ENCODE measurements around the gene KDELR3. TPM values are rescaled to one million over a fixed set of nuclear protein-coding genes. Genes with fewer than 3 reads are reported as not detected.

The KDELR3 gene
- 109 and 130 TPM in 2 replicates for total RNA-seq

DNA sequence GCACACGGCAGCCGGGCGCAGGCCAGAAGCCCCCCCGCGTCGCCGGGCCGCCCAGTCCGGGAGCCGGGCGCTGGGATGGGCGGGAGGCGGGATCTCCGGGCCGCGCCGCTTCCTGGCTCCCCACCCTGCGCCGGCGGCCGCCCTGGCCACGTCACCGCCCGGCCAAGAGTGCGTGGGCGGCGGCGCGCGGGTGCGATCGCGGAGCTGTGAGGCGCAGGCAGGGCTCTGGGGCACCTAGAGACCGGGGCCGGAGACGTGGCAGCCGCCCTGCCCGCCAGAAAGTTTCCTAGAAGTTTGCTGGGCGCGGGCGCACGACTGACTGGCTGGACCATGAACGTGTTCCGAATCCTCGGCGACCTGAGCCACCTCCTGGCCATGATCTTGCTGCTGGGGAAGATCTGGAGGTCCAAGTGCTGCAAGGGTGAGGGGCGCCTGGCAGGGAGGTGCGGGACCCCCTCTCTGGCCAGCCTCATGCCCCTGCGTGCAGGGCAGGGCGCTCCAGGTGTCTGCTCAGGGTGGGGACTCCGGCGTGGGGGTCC lies at the start of gene KDELR3:
Gene KDELR3, plus strand, starts transcription at position 193 of the 539 bp plus-strand sequence. Its CDS starts 138 bp downstream, at position 331.

DNA sequence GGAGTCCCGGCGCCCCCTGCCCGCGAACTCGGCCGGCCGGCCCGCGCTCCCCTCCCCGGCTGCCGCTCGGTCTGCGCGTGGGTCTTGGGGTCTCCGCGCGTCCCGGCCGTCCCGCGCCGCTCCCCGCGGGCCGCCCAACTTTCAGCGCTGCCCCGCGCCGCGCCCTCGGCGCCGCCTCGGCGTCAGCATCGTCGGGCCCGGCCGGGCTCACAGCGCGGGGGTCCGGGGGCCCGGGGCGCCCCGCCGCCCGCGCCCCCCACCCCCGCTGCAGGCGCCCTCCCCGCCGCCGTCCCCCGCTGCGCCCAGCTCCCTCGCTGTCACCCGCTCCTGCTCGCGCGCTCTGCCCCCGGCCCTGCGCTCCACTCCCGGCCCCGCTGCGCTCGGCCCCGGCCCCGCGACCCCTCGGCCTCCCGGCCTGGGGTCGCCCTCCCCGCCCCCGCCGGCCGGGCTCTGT lies 12.8 kb upstream of the KDELR3 start, which contains the start of gene KCNJ4:
Gene KCNJ4, minus strand, starts transcription at position 124 of the 454 bp plus-strand sequence. CDS start 27,067 bp downstream, outside the sequence.

DNA sequence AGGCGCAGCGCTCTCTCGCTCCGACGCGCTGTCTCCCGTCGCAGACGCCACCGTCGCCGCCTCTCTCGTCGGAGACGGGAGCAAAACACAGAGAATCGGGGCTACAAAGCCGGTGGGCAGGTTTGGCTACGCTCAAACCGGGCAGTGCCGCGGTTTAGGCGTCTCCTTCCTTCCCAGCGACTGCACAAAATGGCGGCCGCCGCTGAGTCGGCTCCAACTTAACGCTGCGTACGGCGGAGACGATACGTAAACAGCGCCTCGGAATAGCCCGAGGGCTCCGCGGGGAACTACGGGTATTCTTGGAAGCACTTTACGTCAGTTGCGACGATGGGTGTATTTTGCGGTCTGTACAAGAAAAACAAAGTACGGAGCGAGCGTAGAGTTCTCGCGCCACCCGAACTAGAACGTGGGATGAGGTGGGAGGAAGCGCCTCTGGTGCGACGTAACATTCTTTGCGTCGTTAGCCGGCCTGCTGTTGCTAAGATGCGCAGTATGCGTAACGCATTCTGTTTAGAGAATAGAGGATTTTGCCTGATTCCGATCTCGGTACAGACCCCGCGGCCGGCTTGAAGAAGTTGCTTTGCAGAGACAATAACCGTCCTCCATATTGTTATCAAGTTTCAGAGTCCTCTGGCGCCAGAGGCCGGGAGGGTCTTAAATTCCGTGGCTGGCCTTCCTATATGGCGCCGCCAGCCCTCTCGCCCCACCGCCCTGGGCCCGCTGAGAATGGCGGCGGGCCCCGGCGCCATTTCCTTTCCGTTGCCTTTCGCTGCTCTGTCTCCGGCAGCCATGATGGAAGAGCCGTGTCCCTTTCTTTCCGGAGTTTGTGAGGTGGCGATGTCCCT lies 38.4 kb downstream of the KDELR3 start, which contains the start of gene DDX17:
Gene DDX17, minus strand, starts transcription at position 194 of the 845 bp plus-strand sequence.

Other genes starting within 250 kb of the KDELR3 start
- 12.9 and 20.5 TPM in 2 replicates for gene TMEM184B, start 195.1 kb upstream of the KDELR3 start, total RNA-seq
- 69.0 and 84.5 TPM in 2 replicates for gene CSNK1E, start 150.7 kb upstream of the KDELR3 start, total RNA-seq
- not detected in 2 replicates for gene KCNJ4, start 12.9 kb upstream of the KDELR3 start, total RNA-seq
- gene DDX17, start 38.2 kb downstream of the KDELR3 start, total RNA-seq: 372 and 530 TPM in 2 replicates
- gene DMC1, start 102.1 kb downstream of the KDELR3 start, total RNA-seq: 2.7 and 3.1 TPM in 2 replicates
- gene FAM227A, start 188.3 kb downstream of the KDELR3 start, total RNA-seq: 1.6 and 2.1 TPM in 2 replicates
- gene CBY1, start 188.5 kb downstream of the KDELR3 start, total RNA-seq: 16.2 and 23.5 TPM in 2 replicates
- gene TOMM22, start 213.9 kb downstream of the KDELR3 start, total RNA-seq: 63.0 and 73.4 TPM in 2 replicates
- 39.8 and 40.2 TPM in 2 replicates for gene JOSD1, start 232.8 kb downstream of the KDELR3 start, total RNA-seq
- 18.6 and 26.4 TPM in 2 replicates for gene GTPBP1, start 237.8 kb downstream of the KDELR3 start, total RNA-seq